Measurements from ENCODE around the gene MPHOSPH6.
"Not testable (repeated sequence)": the region's sequence is repeated elsewhere in the genome, so short reads cannot be mapped to it uniquely, and the experiment has no call there.

Gene MPHOSPH6, protein sequence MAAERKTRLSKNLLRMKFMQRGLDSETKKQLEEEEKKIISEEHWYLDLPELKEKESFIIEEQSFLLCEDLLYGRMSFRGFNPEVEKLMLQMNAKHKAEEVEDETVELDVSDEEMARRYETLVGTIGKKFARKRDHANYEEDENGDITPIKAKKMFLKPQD

DNA sequence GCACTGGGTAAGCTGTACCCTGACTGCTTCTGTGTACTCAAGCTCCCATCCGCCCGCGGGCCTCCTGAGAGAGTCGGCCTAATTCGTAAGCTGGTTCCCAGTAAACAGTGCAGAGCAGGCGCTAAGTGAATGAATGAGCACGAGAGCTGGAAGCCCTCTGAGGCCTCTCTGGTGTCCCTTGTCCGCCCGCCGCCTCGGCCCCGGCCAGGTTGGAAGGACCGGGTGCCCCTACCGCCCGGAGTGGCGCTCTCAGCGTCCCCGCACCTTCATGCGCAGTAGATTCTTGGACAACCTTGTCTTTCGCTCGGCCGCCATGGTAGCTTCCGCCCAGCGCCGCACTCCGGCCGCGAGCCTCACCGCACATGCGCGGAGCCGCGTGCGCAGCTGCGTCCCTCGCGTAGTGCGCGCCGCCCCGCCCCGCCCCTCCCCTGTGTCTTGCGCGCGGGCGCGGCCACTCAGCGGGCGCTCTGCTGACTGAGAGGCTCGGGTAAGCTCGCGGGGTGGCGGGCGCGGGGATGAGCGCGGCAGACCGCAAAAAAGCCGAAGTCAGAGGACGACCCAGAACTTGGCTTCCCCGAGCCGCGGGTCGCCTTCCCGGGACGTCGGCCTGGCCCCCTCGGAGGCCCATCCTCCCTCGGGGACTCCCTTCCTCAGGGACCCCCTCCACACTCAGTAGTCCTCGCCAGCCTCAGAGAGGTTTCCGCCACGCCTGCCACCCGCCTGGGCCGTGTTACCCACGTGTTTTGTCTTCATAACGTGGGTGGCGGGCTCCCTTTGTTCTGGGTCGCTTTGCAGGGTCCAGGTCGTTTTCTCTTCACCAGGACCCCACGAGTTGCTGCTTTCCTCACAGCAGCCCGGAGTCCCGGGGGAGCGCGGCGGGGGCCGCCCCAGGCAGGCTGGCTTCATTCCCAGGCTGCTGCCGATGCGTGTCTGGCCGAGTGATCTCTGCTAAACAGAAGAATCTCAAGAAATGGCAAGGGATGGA, at the start of gene MPHOSPH6:
TSS of gene MPHOSPH6 (minus strand) at position 364 of the 985 bp plus-strand sequence. CDS start at position 315, 49 bp downstream.
- DNase-seq (ENCODE audit: low spot score) = peak; percentile 88

DNA sequence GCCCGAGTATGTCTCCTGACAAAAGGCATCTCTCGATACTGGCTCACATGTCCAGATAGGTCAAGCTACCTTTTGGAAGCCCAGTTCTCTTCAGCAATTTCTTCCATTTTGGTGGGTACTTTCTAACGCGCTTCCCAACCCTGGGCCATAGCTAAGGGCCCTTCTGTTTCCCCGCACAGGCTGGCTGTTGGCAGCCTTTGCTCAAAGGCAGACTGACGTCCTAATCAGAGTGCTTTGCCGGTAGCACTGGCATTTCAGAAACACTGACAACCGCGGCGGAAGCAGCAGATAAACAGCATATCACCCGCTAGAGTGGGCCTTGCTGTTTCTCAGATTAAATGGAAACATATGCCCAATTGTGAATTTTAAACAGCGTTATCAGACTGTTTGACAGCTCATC, 49.3 kb upstream of the MPHOSPH6 start:
- no peak for DNase-seq (ENCODE audit: low spot score)

DNA sequence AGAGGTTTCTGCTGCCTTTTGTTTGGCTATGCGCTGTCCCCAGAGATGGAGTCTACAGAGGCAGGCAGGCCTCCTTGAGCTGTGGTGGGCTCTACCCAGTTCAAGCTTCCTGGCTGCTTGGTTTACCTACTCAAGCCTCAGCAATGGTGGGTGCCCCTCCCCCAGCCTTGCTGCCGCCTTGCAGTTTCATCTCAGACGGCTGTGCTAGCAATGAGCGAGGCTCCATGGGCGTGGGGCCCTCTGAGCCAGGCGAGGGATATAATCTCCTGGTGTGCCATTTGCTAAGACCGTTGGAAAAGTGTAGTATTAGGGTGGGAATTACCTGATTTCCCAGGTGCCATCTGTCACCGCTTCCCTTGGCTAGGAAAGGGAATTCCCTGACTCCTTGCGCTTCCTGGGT, 39.3 kb upstream of the MPHOSPH6 start:
- not testable (repeated sequence) for DNase-seq (ENCODE audit: low spot score)

DNA sequence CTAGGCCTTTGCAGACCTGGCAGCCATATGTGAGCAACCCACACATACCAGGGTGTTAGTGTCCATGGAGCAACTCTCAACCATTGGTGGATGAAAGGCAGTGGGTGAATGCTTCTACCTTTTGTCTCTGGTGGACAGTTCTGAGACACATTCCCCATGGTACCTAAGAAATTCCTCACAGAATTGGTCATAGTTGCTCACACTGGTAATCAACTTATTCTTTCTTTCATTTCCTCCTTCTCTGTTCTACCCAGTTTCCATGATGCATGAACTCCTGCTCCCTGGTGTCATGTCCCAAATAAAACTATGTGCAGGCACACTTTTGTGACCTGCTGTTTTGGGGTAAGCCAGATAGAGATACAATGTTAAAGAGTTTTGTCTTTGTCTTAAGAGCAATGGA, 33.2 kb upstream of the MPHOSPH6 start:
- DNase-seq (ENCODE audit: low spot score) = no peak

DNA sequence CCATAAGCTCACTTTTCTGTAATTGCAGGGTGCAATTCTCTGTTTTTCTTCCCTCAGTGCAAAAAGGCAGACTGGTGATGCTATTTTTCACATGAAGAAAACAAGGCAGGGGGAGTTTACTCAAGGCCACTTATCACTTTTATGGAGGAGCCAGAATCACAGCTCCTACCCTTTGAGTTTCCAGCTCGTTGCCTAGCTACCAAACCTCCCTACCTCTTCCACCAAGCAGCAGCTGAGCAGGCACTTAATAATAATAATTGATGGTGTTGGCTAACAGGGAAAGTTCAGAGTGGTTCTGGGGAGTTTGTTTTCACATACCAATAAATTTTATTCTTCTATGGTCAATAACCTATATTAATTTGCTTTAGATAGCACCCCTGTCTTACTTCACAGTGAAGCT, 31.9 kb upstream of the MPHOSPH6 start:
- no peak for DNase-seq (ENCODE audit: low spot score)

DNA sequence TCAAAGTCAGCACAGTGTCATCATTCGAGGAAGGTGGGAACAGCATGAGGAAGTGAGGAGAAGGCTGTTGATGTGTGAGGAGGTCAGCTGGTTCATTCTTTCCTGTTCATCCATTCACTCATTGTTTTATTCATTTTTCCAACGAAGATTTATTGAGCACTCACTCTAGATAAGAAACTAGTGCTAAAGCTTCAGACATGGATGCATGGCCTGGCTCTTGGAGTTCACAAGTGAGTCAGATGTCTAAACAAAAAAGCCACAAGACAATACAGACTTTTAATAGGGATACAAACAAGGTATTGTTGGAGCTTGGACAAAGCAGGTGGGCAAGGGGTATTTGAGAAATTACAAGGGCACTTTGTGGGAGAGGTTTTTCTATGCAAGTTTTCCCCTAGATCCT, 31.3 kb upstream of the MPHOSPH6 start:
- DNase-seq (ENCODE audit: low spot score) = no peak

DNA sequence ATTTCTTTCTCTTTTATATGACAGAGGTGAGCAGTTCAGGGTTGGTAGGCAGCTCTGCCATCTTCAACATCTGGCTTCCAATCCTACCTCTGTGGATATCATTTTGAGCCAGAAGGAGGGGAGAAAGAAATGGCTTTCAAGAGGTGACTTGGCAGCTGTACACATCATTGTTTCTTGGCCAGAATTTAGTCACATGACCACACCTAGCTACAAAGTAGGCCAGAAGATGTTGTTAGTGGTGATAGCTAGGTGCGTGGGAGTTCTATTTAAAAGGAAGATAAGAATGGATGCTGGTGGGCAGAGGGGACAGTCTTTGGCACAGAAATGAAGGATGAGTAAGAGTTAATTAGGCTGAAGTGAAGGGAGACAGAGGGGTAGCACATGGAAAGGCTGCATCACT, 29.2 kb upstream of the MPHOSPH6 start:
- DNase-seq (ENCODE audit: low spot score) = no peak

DNA sequence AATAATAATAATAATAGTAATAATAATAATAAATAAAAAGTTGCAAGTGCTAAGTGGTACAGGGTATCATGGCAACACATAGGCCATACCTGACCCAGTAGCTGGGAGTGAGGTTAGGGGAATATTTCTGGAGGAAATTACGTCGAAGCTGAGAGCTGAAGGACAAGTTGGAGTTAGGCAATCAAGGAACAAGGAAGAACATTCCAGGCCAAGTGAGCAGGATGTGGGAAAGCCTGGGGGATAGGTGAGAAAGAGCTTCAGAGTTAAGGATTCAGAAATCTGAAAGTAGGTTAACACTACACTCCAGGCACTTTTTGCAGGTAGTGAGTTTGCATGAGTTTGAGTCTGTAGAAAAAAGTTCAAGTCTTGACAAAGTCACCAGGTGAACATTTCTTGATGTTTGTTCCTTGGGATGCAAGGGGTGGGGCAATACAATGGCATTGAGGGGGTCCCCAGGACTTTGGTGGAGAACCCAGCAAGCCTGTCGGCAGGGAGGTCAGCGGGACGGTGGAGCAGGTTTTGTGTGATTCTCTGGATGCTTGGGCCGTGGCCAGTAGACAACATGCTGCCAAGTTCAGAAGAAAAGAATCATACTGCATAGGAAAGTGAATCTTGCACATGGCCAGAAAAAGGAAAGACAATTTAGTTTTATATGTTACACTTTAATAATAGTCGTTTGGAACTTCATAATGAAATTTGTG, 27.7 kb upstream of the MPHOSPH6 start:
- no peak for DNase-seq (ENCODE audit: low spot score)

DNA sequence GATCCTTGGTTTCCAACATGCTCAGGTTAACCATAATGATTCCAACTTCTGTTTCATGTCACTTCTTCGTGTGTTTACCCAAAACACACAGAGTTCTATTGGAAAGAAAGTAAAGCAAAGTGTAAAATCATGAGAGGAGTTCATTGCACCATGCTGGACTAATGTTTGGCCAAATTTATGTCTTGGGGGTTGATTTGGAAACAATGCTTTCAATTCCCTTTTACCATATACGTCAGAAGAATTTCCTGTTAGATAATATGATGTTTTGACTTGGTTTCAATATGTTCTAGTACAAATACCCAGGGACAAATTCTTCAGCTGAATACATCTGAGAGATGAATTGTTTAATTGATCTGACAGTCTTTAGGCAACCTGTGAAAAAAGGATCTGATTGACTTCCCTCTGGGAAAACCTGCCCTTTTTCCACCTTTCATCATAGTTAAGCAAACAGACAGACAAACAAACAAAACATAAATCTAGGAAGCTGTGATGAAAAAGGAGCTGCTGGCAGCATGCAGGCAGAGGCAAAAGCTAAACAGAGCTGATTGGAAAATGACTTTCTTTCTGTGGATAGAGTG, 26.0 kb upstream of the MPHOSPH6 start:
- DNase-seq (ENCODE audit: low spot score) = no peak

DNA sequence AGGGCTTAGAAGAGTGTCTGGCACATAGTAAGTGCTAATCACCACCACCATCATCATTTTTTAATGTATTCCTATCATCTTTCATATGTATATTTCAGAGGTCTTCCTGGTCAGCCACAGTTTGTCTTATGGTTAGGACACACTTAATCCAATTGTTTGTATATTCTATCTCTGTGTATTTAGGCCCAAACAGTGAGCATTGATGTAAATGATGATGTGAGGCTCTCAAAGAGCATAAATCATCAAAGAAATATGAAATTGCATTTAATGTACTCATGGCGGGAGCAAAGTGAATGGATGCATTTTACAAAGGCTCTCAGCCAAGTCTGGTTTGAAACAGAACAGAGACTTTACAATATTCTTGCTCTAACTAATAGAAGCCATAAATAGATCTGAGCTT, 24.1 kb upstream of the MPHOSPH6 start:
- no peak for DNase-seq (ENCODE audit: low spot score)

DNA sequence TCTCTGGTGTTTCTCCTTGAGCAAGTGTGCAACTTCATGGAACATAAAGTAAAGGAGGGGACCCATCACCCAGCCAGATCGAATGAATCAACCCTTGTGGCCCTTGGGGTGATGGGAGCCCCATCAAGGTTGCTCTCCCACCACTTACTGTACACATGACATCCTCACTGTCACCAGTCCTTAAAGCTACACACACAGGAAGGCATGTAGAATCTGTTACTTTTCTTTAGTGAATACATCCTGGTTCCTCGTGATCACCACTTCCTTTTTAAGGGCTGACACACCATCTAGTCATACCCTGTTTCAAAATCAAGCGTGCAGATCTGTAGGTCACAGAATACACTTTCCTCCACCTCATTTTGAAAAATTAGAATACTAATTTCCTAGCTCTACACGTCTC, 22.6 kb upstream of the MPHOSPH6 start:
- peak; percentile 26 for DNase-seq (ENCODE audit: low spot score)

DNA sequence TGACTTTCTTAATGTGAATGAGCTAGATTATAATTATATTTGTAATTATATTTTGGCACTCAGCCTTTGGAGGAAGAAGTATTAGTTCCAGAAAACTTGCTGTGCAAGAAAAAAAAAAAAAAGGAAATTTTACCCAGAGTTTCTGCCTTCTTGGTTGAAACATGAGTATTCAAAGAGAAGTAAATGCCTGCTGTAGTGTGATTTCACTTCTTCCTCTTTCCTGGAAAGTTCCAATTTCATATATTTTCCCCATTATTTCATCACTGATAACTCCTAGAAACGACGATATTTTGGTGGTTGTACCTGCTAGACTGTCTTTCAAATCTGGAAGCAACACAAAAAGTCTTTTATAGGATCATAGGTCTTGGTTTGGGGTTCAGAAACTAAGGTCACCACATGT, 20.4 kb upstream of the MPHOSPH6 start:
- DNase-seq (ENCODE audit: low spot score) = no peak

DNA sequence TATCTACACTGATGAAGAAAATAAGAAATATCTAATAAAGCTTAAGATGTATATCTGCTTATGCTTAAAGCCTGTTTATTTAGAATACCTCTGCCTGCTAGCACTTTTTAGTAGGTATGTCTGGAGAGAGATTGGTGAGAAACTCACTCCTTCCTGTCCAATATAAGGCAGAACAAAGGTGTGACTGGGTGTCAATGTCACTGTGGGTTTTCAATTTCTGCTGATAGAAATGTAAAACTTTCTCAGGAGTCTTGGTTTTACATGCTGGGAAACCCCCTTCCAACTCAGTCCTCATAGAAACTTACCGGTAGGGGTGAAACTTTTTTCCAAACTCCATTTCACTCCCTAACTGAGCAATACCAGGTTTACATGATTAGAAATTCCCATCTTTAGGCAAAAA, 17.8 kb upstream of the MPHOSPH6 start:
- no peak for DNase-seq (ENCODE audit: low spot score)

DNA sequence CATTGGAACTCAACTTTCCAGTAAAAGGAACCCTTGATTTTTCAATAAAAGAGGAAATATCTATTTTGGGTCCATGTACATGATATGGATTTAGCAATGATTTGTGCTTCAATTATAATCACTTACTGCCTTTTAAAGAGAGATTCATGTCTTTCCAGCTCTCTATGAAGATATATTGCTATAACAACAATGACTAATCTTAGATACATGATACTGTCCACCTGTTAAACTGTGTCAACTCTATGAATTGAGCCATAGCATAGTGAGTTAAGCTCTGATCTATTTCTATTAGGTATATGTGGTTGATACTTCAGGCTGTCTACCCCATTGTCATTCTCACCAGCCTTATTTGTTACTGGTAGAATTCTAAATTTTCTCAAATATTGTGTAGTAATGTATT, 15.0 kb upstream of the MPHOSPH6 start:
- DNase-seq (ENCODE audit: low spot score) = no peak

DNA sequence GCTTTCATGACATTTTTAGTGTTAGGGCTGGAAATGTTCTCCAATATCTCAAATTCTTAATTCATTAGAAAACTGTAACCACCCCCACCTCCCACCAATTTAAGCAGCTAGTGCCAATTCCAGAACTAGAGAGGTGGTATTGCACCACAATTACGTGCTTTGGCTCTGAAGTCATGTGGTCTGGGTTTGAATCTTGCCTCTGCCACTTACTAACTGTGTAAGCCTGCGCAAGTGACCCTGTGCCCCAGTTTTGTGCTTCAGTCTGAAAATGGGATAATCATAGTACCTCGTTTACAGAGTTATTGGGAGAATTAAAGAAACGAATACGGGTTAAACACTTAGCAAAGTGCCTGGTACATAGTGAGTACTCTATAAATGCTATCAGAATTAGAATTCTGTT, 14.2 kb upstream of the MPHOSPH6 start:
- no peak for DNase-seq (ENCODE audit: low spot score)

DNA sequence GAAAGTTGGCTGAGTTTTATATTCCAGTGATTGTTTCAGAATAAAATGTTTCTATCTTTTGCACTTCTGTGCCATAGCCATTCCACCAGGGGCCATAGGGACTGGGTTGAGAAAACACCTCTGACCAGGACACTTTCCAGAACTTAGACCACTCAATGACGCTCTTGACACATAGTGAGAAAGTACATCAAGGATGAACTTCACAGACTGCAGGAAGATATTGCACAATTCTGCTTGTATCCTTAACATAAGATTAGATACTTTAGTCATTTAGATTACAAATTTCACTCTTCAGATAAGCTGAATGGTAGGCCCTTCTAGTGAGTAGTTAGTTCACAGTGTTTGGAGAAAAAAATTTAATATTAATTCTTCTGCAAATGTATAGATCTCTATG, 13.0 kb upstream of the MPHOSPH6 start:
- DNase-seq (ENCODE audit: low spot score) = no peak

DNA sequence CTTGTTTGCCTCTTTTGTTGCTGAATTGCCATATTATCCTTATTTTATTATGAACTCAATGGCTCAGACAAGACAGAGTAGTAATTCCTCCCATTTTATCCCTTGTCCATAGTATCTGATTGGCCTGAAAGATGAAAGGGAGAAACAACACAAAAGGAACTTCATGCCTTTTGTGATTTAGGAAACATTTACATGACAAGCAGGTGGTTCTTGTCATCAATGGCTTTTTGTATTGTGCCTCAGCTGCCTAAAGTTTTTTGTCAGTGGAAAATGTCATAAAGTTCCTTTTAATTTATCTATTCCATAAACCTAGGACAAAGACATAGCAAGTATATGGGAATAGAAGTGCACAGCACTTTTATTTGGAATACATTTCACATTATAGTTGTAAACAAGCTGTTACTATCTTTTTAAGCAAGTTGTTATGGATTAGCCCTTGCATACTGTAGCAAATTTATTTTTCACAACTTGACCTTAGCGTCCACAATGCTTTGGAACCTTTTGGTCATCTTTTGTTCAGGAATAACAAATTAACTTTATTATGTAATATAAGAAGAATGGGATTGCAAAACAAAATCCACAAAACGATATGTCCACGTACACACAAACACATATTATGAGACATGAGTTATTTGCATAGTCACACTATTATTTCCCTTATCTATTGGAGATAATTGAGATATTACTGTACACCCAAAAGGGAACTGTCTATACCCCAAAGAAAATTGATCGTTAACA, 12.4 kb upstream of the MPHOSPH6 start:
- DNase-seq (ENCODE audit: low spot score) = no peak

DNA sequence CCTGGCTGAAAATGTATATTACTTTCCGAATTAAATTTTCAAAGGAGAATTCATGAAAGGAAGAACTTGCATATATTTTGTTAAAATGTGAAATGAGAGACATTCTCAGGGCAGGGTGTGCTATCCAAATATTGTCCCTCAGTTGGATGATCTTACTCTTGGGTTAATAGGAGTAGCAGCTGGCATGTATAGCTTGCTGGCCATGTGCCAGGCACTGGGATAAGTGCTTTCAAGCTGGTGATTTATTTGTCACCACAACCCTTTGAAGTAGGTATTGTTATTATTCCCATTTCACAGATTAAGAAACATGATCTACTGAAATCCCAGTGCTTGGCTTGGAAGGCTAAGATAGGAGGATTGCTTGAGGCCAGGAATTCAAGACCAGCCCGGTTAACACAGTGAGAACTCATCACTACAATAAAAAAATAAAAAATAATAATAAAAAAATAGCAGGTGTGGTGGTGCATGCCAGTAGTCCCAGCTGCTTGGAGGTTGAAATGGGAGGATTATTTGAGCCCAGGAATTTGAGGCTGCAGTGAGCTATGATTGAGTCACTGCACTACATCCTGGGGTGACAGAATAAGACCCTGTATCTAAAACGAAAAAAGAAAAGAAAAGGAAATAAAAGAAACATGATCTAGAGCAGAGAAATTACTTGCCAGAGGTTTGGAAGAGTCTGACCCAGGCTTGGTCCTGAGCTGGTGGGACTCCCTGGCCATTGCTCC, 11.6 kb upstream of the MPHOSPH6 start:
- no peak for DNase-seq (ENCODE audit: low spot score)

DNA sequence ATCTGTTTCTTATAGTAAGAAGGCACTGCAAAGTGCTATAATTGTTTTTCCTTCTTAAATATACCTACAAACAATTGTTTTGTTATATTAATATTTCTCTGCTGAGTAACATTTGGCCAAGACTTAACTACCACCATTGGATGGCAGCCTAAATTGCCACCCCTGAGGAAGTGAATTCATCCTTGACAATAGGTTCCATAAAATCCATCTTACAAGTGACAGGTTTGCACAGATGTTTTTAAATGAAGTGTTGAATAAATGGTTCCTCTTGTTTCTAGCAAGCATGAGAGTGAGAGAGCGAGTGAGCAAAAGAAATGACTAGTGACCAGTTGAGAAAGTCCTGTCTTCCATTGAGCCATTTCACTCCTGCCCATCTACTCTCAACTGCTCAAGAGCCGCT, 8.3 kb upstream of the MPHOSPH6 start:
- no peak for DNase-seq (ENCODE audit: low spot score)

DNA sequence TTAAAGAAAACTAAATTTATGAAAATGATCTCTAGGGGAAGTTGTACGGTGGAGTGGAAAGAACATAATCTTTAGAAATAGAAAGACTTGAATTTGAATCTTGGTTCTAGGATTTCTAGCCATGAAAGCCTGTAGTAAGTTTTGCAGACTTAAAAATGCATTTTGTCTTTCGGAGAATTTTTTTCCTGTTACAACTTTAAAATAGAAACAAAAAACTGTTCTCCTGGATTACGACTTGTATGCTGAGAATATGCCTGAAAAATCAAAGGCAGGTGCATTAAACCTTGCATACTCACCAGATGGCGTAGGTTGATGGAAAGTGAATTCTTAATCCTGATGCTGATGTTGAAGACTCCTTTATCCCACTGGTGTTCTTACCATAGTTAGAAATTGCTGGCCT, 7.5 kb upstream of the MPHOSPH6 start:
- DNase-seq (ENCODE audit: low spot score) = no peak

DNA sequence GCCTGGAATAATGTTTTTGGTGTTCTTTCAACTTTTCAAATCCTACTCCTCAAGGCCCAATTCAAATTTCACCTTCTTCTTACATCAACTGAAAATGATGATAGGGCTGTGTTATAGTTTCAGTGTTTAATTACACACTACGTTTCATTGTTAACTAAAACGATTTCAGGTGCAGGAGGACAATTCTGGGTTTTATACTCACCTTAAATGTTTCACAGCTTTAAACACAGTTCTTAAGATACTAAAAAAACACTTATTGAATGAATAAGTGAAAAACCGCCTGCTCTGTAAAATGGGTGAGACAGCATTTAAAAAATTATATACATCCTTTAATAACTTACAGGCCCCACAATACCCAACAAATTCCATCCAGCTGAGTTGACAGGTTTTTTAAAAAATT, 6.2 kb upstream of the MPHOSPH6 start:
- DNase-seq (ENCODE audit: low spot score) = no peak

Data from CD4-positive, alpha-beta T cell treated with Interleukin-6 at 100 ng/mL for 8 hours (primary cell).